Activated naive CD8-positive, alpha-beta T cell treated with anti-CD3 and anti-CD28 coated beads, Interleukin-2, amount 50 U/mL, for 24 hours (primary cell): ENCODE results near the gene CBX5.

Experiments used
- ATAC-seq: fragments of 150-1000 bp; cut with Tn5 transposase; one replicate; pipeline ENCODE4 v1.10.0; 2021
- DNase-seq: peaks from one replicate; pipeline ENCODE4 v3.0.0; 2021
- H3K27ac Mint-ChIP-seq: one replicate; pipeline ENCODE4 v1.8.0; 2021; ENCODE audit warnings: mild to moderate bottlenecking, mixed read lengths
- H3K27me3 Mint-ChIP-seq: one replicate; pipeline ENCODE4 v1.8.0; 2021; ENCODE audit warnings: mixed read lengths
- H3K36me3 Mint-ChIP-seq: one replicate; pipeline ENCODE4 v1.8.0; 2021; ENCODE audit warnings: low read depth, mixed read lengths
- H3K4me1 Mint-ChIP-seq: one replicate; pipeline ENCODE4 v1.8.0; 2021; ENCODE audit warnings: mixed read lengths
- H3K4me3 Mint-ChIP-seq: one replicate; pipeline ENCODE4 v1.8.0; 2021; ENCODE audit warnings: mild to moderate bottlenecking, moderate library complexity, mixed read lengths
- H3K9me3 Mint-ChIP-seq: one replicate; pipeline ENCODE4 v1.8.0; 2021; ENCODE audit warnings: mixed read lengths

CBX5 gene

DNA sequence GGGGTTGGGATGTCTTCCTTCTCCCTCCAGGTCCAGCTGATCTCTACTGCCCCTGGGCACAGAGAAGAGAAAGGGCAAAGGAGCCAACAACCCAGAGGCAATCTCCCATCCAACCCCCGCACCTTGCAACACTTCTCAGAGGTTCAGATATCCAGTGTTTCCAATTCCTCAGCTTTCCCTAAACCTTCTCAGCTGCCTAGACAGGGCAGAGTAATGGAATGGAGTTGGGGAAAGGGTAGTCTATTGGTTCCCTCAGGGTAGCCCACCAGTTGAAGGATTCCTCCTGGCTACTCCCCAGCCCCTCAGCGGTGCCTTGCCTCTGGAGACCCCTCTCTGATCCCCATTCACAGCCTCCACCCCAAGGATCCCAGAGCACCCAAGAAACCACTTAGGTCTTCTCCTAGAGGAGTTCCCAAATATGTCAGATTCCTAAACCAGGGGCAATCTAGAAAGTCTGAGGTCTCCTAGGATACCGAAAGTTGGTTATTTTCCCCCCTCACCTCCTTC, 20.4 kb upstream of the CBX5 start:
- DNase-seq (no peak), ATAC-seq (no peak)
- Mint-ChIP-seq H3K4me3 (no peak overlapping the region), H3K4me1 (peaks cover 18% of the 10 kb centered on the region), H3K27ac (no peak overlapping the region), H3K36me3 (no peaks in the 10 kb centered on the region), H3K9me3 (no peaks in the 10 kb centered on the region), H3K27me3 (peaks cover 50% of the 10 kb centered on the region)

DNA sequence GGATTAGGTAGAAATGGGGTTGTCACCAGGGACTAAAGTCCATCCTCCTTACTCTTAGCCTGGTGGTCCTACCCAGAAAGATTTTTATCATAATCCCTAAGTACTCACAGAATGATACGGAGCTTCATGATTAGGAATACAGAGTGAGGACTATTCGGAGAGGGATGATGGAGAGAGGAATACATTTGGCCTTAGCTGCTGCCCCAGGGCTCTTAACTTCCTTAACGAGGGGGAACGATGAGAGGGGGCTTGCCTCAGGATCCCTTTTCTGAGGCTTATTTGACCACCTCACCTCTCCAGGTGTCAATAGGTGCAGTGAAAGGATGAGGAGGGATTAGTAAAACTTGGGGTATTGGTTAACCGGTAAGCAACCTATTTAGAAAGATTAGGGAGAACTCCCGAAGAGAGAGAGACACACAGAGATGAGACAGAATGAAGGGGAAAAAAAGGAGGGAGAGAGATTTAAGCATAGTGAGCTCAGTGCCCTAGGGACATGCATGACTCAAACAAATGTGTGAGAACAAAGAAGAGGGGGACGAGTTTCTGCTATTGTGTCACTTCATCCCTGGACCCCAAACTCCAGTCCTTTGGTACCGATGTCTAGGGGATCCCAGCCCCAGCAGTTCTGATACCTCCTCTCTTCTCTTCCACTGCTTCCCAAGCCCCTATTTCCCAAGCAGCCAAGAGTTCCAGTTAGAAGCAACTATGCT, 19.7 kb upstream of the CBX5 start:
- Mint-ChIP-seq H3K4me1 (peaks cover 18% of the 10 kb centered on the region), H3K27me3 (peaks cover 52% of the 10 kb centered on the region), H3K27ac (no peak overlapping the region), H3K4me3 (no peak overlapping the region), H3K36me3 (no peaks in the 10 kb centered on the region), H3K9me3 (no peaks in the 10 kb centered on the region)
- no peak for DNase-seq
- no peak for ATAC-seq

DNA sequence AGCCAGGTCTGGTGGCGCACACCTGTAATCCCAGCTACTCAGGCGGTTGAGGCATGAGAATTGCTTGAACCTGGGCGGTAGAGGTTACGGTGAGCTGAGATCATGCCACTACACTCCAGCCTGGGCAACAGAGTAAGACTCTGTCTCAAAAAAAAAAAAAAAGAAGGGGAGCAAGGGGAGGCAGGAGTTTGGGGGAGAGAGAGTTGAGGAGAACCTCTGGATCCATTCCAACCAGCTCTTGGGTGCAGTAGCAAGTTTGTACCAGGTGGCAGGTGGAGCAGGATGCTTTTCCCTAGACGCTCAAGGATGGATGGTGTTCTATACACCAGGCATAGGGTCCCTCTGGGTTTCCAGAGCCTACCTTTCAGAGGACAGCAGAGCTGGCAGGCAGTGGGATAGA, 19.0 kb upstream of the CBX5 start:
- no peaks in the 10 kb centered on the region for H3K36me3 Mint-ChIP-seq
- no peak overlapping the region for H3K27ac Mint-ChIP-seq
- no peak overlapping the region for H3K4me3 Mint-ChIP-seq
- peaks cover 50% of the 10 kb centered on the region for H3K27me3 Mint-ChIP-seq
- ATAC-seq (no peak), DNase-seq (no peak)
- H3K4me1 Mint-ChIP-seq = peaks cover 13% of the 10 kb centered on the region
- H3K9me3 Mint-ChIP-seq = no peaks in the 10 kb centered on the region

DNA sequence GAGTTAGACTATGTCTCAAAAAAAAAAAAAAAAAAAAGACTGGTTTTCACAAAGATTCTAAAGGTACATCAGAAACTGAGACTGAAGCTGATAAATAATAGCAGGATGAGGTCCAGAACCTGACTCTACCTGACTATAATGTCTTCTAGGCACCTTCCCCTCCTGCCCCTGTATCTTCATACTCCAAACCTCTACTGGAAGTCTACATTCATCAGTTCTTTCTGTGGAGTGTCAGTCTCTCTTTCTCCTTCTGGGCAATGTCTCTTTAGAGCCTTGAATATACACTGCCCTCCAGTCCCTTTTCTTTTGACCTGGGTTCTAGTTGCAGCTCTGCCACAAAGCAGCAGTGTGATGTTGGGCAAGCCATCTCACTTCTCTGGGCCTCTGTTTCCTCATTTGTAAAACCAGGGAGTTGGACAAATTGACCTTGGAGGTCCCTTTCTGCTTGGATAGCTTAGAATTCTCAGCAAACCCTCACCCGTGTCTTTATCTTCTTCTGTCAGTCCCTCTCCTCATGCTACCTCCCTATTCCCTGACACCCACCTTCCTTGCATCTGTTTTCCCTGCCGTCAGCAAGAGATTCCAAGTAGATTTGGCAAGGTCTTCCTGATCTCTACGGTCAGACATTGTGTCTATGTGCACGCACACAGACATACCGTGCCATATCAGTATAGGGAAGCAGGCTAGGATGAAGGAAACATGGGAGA, 16.6 kb upstream of the CBX5 start:
- Mint-ChIP-seq H3K4me3 (no peak overlapping the region), H3K27ac (no peak overlapping the region), H3K27me3 (peaks cover 32% of the 10 kb centered on the region), H3K9me3 (no peaks in the 10 kb centered on the region), H3K4me1 (peaks cover 13% of the 10 kb centered on the region), H3K36me3 (no peaks in the 10 kb centered on the region)
- DNase-seq = no peak
- no peak for ATAC-seq

DNA sequence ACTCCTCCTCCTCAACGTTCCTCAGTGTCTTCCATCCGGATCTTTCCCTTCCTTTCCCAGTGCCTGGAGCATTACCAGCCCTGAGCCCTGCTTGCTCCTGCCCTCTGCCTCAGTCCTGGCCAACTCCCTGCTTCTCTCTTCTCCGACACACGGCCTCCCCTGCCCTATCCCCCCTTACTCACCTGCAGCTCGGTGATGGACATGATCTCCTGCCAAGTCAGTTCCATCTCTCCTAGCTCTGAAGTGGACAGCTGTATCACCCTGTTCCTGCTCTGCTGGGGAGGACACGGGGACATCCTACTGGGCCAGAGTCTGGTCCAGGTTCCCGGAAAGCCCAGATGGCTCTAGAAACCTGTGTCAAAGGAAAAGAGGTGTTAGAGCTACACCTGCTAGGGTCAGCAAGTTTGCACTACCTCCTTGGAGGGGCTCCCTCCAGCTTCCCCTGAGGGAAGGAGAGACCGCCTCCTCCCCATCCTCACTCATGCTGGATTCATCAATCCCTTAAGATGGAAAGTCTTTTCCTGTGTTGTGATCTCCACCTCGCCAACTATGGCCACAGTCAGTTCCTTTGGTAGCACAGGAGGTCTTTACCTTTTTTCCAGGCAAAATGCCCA, 15.1 kb upstream of the CBX5 start:
- Mint-ChIP-seq H3K36me3 (no peaks in the 10 kb centered on the region), H3K27ac (no peak overlapping the region), H3K4me1 (peaks cover 7% of the 10 kb centered on the region), H3K9me3 (no peaks in the 10 kb centered on the region), H3K4me3 (no peak overlapping the region), H3K27me3 (peaks cover 19% of the 10 kb centered on the region)
- DNase-seq (no peak), ATAC-seq (no peak)

DNA sequence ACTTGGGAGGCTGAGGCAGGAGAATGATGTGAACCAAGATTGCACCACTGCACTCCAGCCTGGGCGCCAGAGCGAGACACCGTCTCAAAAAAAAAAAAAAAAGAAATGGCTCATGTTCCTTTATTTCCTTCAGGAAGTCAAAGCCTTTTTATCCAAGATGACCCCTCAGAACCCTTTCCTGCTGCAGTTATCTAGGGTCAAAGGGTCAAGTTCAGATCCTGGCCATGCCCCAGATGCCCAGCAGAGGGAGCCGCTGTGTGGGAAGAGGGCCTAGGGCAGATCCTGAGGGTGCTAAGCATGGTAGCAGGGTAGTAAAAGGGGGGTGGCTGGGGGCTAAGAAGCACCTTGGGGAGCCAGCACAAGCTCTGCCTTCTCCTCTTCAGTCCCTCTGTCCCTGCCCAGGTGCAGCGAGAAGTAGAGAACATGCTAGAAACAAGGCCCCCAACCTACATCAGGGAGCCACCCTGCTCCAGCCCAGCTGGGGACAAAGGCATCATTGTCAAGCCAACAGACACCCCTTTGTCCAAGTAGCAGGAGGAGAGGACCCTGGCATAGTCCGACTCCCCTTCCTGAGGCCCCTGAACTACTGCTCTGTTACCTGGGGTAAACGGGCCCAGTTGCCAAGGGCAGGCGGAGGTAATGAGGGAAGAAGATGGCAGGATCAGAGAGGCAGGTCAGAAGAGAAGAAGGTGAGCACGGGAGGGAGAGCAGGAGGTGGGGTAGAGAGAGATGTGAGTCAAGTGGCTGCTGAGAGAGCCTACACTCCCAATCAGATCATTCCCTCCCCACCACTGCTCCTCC, 14.4 kb upstream of the CBX5 start:
- Mint-ChIP-seq H3K36me3 (no peaks in the 10 kb centered on the region), H3K4me1 (peaks cover 5% of the 10 kb centered on the region), H3K27me3 (peaks cover 12% of the 10 kb centered on the region), H3K9me3 (no peaks in the 10 kb centered on the region), H3K4me3 (no peak overlapping the region), H3K27ac (no peak overlapping the region)
- DNase-seq (peak; percentile 78), ATAC-seq (peak; percentile 58)

DNA sequence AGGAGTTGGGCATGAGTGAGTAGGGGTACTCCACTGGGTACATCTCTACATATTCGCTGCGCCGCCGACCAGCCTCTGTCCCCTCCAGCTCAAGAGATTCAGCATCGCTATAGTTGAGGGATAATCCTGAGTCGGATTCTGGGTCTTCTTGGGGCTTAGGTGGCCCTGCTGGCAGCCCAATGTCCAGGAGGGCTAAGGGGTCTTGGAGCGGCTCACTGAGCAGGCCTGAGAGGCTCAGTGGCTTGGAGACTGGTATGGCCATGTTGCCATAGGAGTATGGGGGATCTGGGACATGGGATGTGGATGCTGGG, 13.0 kb upstream of the CBX5 start:
- H3K9me3 Mint-ChIP-seq = no peaks in the 10 kb centered on the region
- no peak overlapping the region for H3K27ac Mint-ChIP-seq
- no peak overlapping the region for H3K4me3 Mint-ChIP-seq
- peaks cover 3% of the 10 kb centered on the region for H3K4me1 Mint-ChIP-seq
- peaks cover 4% of the 10 kb centered on the region for H3K27me3 Mint-ChIP-seq
- no peak for ATAC-seq
- DNase-seq = no peak
- H3K36me3 Mint-ChIP-seq = no peaks in the 10 kb centered on the region

DNA sequence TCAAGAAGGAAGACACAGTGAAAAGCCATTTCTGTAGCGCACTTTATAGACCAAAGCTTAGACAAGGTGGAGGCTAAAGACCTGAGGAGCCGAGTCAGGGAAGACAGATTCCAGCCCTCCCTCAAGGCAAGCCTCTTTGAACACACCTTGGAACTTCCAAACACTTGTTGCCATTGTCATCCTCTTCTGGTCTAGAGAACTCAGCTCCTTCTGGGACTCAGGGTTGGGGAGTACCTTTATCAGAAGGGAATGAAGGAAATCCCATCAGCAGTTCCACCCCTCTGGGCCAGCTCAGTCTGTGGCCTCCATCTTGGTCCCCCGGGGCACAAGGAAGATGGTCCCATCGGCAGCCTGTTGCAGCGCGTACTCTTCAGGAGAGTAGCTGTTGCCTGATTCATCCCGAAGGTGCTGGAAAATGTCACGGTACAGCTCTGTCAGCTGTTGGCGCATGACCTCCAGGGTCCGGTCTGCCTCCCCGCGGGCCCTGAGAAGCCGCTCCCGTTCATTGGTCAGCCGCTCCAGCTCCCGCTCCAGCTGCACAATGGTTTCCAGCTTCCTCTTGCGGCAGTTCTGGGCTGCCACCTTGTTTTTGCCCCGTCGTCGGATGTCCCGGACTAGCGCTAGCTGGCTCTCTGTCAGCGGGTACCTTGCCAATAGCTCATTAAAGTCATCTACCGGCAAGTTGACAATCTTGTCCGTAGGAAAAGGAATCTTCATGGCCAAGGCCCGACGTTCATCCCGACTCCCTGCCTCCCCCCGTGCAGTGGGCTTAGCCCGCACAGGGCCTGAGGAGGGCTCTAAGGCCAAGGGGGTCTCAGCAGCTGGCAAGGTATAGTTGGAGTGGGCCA, 12.4 kb upstream of the CBX5 start:
- no peaks in the 10 kb centered on the region for H3K4me1 Mint-ChIP-seq
- H3K36me3 Mint-ChIP-seq = no peaks in the 10 kb centered on the region
- no peak for DNase-seq
- H3K4me3 Mint-ChIP-seq = no peak overlapping the region
- H3K27me3 Mint-ChIP-seq = peaks cover 2% of the 10 kb centered on the region
- H3K9me3 Mint-ChIP-seq = no peaks in the 10 kb centered on the region
- no peak overlapping the region for H3K27ac Mint-ChIP-seq
- ATAC-seq = no peak

DNA sequence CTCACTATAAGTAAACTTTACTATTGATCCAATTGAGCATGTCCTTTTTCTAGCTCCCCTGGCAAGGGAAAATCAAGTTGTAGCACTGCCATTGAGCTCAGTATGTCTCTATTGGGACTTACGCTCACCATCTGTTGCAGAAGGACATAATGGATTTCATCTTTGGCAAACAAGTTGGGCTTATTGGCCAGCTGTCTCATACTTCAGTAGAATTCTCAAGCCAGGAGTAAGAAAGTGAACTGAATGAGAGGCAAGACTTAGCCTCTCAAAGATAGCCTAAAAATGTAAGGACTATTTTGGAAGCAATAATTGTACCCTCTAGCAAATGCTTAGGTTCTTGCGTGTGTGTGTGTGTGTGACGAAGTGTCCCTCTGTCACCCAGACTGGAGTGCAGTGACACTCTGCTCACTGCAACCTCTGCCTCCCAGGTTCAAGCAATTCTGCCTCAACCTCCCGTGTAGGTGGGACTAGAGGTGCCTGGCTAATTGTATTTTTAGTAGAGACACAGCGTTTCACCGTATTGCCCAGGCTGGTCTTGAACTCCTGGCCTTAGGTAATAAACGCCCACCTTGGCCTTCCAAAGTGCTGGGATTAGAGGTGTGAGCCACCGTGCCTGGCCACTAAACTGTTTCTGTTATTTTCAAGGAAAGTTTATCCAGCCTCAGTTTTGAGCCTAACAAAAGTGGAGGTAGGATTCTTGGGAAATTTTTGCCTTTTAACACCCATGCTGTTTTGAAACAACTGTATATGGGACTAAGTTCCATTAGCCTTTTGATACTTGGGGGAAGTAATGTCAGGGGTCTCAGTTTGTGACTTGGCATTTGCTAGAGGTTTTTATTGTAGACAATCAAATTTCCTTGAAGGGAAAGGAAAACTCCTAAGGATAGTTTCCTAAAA, 7.6 kb upstream of the CBX5 start:
- Mint-ChIP-seq H3K9me3 (no peaks in the 10 kb centered on the region), H3K4me3 (no peak overlapping the region), H3K36me3 (no peaks in the 10 kb centered on the region), H3K27me3 (no peaks in the 10 kb centered on the region), H3K27ac (peak overlapping the region; percentile 63), H3K4me1 (peaks cover 40% of the 10 kb centered on the region)
- DNase-seq (peak; percentile 20), ATAC-seq (no peak)

DNA sequence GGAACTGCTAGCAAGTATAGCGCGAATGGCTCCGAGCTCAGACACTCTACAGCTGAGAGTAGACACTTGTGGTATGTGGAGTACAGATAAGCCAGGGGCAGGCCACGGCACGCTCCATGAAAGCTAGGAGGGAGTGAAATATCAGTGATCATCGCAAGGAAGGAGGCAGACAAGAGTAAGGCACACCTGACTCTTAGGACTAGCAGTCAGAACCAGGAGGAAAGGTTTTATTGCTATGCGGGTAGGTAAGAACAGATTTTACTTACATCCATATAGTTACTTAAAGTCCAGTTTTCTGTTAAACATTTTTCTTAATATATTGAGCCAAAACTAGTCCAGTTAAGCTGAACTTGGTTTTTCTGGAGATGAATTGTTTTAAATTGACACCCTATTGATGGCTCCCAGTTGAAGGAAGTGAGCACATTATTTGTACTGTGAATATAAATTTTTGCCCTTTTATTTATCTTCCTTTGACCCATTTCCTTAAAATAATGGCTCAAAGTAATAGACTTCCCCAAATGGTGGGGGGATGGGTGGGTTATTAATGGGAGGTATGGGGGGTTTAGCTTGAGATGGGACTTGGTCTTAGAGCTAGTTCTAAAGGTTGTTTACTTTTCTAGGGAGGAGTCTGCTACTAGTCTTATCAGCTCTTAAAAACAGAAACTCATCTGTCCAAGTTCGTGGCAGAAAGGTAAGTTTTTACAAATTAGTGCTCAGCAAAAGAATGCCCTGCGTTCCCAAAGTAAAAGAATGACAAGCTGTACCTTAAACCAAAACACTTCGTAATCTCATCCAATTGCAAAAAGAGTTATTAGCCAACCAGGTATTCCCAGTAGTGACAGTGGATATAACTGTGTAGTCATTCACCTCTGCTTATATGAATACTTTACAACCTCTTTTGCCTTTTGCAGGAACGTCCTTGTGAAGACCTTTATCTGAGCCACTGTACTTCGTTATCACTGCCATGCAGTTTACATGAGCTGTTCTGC, 6.4 kb upstream of the CBX5 start:
- Mint-ChIP-seq H3K27me3 (no peaks in the 10 kb centered on the region), H3K4me1 (peaks cover 49% of the 10 kb centered on the region), H3K27ac (peak overlapping the region; percentile 79), H3K36me3 (no peaks in the 10 kb centered on the region), H3K9me3 (no peaks in the 10 kb centered on the region), H3K4me3 (no peak overlapping the region)
- ATAC-seq (no peak), DNase-seq (peak; percentile 17)

DNA sequence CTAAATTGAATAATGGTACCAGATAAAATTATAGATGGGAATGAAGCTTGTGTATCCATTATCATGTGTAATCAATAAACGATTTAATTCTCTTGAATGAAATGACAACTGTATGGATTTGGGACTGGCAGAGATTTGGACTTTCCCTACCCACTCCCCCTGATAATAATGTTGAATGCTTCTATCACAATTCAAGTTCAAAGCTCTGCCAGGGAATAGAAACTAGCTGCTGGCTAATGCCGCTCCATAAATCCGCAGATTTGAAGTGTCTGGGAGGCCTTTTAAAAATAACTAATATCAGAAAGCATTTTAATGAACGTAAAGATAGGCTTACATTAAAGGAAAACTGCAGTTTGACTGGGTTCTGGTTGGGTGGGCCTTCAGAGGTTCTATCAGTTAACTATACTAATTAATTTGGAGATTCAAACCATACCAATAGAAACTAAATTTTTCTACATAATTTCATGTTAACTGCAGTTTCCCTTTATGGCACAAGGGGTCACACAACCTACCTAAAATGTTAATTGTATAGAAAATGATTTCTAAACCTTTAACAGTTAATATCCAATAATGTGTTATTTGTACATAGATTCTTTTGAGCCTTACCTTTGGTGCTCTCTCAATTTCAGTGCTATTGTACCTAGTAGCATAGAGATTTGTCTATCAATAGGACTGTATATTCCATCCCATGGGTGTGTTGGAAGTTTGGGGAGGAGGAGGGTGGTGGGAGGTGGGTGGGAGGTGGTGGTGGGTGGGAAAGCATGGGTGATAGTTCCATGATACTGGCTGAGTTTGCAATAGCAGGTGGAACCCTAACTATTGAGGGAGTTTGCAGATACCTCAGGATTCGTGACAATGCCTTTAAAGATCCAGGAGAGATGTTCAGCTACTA, 5.5 kb upstream of the CBX5 start:
- Mint-ChIP-seq H3K36me3 (no peaks in the 10 kb centered on the region), H3K4me1 (peaks cover 49% of the 10 kb centered on the region), H3K27me3 (no peaks in the 10 kb centered on the region), H3K27ac (peak overlapping the region; percentile 79), H3K9me3 (no peaks in the 10 kb centered on the region), H3K4me3 (no peak overlapping the region)
- DNase-seq = no peak
- ATAC-seq = no peak
